HepG2 (cell line): ENCODE data around the gene AGRP. TPM values are rescaled to one million over a fixed set of nuclear protein-coding genes. Genes with fewer than 3 reads are reported as not detected.

Experiments used
- MTA1 ChIP-seq: sonication (generic); formaldehyde crosslinking; IDR thresholded peaks from 2 replicates; pipeline ENCODE4 v1.4.0; 2020; ENCODE audit warnings: missing genetic modification reagents, mild to moderate bottlenecking, borderline replicate concordance
- NKX3-1 ChIP-seq: sonication (generic); formaldehyde crosslinking; IDR thresholded peaks from 2 replicates; pipeline ENCODE4 v1.5.0; 2020; ENCODE audit warnings: missing genetic modification reagents
- RARA ChIP-seq: IDR thresholded peaks from 2 replicates; pipeline ENCODE4 v1.6.1; 2016; ENCODE audit warnings: missing genetic modification reagents, missing compliant biosample characterization
- SAFB2 ChIP-seq: sonication (generic); formaldehyde crosslinking; IDR thresholded peaks from 2 replicates; pipeline ENCODE4 v1.5.1; 2020; ENCODE audit warnings: missing genetic modification reagents, low read depth, mild to moderate bottlenecking, borderline replicate concordance
- TMF1 ChIP-seq: sonication (generic); formaldehyde crosslinking; IDR thresholded peaks from 2 replicates; pipeline ENCODE4 v1.8.1; 2022; ENCODE audit warnings: low read depth, missing genetic modification reagents
- polyA plus RNA-seq, 8 experiments: library from polyadenylated mRNA; depleted of rRNA in 3 of 8; stranded (reverse) in 7 of 8; unstranded in 1 of 8; fragments of >200 nt; fragmentation: Illumina TruSeq in 4 of 8; extraction: Trizol in 4 of 8; gene quantifications; 2 replicates each; pipeline versions ENCODE4 v1.2.1 to v1.2.3, GENCODE V29; 2011 to 2016; ENCODE audit warnings: low read depth in 4 of 8, missing spikeins in 1 of 8, mixed read lengths in 1 of 8; ENCODE audit not compliant: insufficient read depth in 1 of 8
- total RNA-seq, 5 experiments: library from RNA; depleted of rRNA; stranded (reverse); fragments of >200 nt; fragmentation: Illumina TruSeq; extraction: Trizol; gene quantifications; 2 replicates each; pipeline ENCODE4 v1.2.3, GENCODE V29; 2016; ENCODE audit warnings: low read depth in 1 of 5
- TF ChIP-seq, protein P1 (sequence below): sonication (generic); formaldehyde crosslinking; IDR thresholded peaks from 2 replicates; pipeline ENCODE4 v1.4.0; 2020; ENCODE audit warnings: low read depth, mild to moderate bottlenecking, missing genetic modification reagents
- TF ChIP-seq, protein P2 (sequence below): sonication (generic); formaldehyde crosslinking; conservative IDR thresholded peaks from 2 replicates; pipeline ENCODE4 v1.8.0; 2022; ENCODE audit warnings: mild to moderate bottlenecking, moderate library complexity, missing genetic modification reagents
- TF ChIP-seq, protein P3 (sequence below): sonication (generic); formaldehyde crosslinking; IDR thresholded peaks from 2 replicates; pipeline ENCODE4 v1.4.0; 2020; ENCODE audit warnings: missing genetic modification reagents
- TF ChIP-seq, protein P4 (sequence below), 2 experiments: sonication (generic) in 1 of 2; formaldehyde crosslinking in 1 of 2; IDR thresholded peaks; 2 replicates each; pipeline versions ENCODE4 v1.4.0 to v1.6.1; 2016 to 2020; ENCODE audit warnings: borderline replicate concordance in 1 of 2, low read depth in 1 of 2, mild to moderate bottlenecking in 1 of 2, missing genetic modification reagents in 1 of 2
- TF ChIP-seq, protein P5 (sequence below): sonication (generic); formaldehyde crosslinking; IDR thresholded peaks from 2 replicates; pipeline ENCODE4 v1.4.0; 2020; ENCODE audit warnings: missing genetic modification reagents, borderline replicate concordance

The AGRP gene
- total and polyA plus RNA-seq, 2 of the 13 experiments (the other 11 are each of a cell fraction or from before 2014, with no cell fraction given): not detected

DNA sequence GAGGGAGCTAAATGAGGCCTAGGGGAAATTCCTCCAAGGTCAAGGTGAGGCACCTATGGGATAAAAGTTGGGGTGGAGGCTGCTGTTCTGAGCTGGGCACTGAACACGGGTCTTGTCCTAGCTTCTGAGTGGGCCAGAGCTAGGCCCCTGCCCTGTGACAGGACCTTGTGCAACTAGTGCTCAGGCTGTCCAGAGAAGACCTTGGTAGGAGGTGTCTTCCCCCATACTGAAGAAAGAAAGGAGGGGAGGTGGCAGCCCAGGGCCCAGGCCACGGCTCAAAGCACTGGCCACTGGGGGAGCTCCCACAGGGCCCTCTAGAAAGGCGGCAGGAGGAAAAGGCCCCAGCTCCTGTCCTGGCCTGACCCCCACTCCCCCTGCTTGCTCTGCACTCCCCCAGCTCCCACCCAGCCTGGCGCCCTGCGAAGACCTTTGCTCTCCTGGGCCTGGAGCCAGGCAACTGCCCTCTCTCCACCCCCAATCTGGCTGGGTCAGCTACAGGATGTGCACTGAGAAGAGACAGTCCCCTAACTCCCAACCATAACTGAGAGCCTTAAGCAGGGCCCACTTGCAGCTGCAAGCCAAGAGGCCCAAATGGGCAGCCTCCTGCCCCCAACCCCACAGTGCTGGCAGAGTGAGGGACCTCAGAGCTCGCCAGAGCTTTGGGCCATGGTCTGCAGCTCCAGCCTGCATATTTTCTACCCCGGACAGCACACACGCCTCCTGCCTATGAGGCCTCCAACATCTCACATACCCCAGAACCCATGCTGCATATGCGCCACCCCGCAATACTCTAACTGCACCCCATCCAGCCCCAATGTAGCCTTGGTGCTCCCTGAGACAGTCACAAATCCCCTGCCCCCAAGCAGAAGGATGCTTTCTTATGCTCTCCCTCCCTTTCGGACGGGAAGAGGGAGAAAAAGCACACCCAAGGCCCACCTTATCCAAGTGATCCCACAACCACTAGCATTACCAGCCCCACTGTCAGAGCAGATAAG, 37.1 kb downstream of the AGRP start (continued):
- TF ChIP-seq, protein P1, sequence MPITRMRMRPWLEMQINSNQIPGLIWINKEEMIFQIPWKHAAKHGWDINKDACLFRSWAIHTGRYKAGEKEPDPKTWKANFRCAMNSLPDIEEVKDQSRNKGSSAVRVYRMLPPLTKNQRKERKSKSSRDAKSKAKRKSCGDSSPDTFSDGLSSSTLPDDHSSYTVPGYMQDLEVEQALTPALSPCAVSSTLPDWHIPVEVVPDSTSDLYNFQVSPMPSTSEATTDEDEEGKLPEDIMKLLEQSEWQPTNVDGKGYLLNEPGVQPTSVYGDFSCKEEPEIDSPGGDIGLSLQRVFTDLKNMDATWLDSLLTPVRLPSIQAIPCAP (CRISPR knock-in tag): no peak
- TF ChIP-seq TMF1 (CRISPR knock-in tag): no peak
- TF ChIP-seq NKX3-1: no peak
- TF ChIP-seq SAFB2 (CRISPR knock-in tag): no peak
- peak; percentile 83 for TF ChIP-seq RARA
- TF ChIP-seq, protein P2, sequence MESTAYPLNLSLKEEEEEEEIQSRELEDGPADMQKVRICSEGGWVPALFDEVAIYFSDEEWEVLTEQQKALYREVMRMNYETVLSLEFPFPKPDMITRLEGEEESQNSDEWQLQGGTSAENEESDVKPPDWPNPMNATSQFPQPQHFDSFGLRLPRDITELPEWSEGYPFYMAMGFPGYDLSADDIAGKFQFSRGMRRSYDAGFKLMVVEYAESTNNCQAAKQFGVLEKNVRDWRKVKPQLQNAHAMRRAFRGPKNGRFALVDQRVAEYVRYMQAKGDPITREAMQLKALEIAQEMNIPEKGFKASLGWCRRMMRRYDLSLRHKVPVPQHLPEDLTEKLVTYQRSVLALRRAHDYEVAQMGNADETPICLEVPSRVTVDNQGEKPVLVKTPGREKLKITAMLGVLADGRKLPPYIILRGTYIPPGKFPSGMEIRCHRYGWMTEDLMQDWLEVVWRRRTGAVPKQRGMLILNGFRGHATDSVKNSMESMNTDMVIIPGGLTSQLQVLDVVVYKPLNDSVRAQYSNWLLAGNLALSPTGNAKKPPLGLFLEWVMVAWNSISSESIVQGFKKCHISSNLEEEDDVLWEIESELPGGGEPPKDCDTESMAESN: 0 out of 2 replicates have a peak, but pooled peaks have one; percentile 59
- TF ChIP-seq, protein P3, sequence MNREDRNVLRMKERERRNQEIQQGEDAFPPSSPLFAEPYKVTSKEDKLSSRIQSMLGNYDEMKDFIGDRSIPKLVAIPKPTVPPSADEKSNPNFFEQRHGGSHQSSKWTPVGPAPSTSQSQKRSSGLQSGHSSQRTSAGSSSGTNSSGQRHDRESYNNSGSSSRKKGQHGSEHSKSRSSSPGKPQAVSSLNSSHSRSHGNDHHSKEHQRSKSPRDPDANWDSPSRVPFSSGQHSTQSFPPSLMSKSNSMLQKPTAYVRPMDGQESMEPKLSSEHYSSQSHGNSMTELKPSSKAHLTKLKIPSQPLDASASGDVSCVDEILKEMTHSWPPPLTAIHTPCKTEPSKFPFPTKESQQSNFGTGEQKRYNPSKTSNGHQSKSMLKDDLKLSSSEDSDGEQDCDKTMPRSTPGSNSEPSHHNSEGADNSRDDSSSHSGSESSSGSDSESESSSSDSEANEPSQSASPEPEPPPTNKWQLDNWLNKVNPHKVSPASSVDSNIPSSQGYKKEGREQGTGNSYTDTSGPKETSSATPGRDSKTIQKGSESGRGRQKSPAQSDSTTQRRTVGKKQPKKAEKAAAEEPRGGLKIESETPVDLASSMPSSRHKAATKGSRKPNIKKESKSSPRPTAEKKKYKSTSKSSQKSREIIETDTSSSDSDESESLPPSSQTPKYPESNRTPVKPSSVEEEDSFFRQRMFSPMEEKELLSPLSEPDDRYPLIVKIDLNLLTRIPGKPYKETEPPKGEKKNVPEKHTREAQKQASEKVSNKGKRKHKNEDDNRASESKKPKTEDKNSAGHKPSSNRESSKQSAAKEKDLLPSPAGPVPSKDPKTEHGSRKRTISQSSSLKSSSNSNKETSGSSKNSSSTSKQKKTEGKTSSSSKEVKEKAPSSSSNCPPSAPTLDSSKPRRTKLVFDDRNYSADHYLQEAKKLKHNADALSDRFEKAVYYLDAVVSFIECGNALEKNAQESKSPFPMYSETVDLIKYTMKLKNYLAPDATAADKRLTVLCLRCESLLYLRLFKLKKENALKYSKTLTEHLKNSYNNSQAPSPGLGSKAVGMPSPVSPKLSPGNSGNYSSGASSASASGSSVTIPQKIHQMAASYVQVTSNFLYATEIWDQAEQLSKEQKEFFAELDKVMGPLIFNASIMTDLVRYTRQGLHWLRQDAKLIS (CRISPR knock-in tag): no peak
- TF ChIP-seq, protein P4, sequence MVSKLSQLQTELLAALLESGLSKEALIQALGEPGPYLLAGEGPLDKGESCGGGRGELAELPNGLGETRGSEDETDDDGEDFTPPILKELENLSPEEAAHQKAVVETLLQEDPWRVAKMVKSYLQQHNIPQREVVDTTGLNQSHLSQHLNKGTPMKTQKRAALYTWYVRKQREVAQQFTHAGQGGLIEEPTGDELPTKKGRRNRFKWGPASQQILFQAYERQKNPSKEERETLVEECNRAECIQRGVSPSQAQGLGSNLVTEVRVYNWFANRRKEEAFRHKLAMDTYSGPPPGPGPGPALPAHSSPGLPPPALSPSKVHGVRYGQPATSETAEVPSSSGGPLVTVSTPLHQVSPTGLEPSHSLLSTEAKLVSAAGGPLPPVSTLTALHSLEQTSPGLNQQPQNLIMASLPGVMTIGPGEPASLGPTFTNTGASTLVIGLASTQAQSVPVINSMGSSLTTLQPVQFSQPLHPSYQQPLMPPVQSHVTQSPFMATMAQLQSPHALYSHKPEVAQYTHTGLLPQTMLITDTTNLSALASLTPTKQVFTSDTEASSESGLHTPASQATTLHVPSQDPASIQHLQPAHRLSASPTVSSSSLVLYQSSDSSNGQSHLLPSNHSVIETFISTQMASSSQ (IDR thresholded peaks at IDR 0.05; ENCODE audit: low read depth): no peak
- TF ChIP-seq, protein P4 (CRISPR knock-in tag; IDR thresholded peaks at IDR 0.05; ENCODE audit: borderline replicate concordance): peak; percentile 60; the same call in 1 of the 2 replicates
- TF ChIP-seq, protein P5, sequence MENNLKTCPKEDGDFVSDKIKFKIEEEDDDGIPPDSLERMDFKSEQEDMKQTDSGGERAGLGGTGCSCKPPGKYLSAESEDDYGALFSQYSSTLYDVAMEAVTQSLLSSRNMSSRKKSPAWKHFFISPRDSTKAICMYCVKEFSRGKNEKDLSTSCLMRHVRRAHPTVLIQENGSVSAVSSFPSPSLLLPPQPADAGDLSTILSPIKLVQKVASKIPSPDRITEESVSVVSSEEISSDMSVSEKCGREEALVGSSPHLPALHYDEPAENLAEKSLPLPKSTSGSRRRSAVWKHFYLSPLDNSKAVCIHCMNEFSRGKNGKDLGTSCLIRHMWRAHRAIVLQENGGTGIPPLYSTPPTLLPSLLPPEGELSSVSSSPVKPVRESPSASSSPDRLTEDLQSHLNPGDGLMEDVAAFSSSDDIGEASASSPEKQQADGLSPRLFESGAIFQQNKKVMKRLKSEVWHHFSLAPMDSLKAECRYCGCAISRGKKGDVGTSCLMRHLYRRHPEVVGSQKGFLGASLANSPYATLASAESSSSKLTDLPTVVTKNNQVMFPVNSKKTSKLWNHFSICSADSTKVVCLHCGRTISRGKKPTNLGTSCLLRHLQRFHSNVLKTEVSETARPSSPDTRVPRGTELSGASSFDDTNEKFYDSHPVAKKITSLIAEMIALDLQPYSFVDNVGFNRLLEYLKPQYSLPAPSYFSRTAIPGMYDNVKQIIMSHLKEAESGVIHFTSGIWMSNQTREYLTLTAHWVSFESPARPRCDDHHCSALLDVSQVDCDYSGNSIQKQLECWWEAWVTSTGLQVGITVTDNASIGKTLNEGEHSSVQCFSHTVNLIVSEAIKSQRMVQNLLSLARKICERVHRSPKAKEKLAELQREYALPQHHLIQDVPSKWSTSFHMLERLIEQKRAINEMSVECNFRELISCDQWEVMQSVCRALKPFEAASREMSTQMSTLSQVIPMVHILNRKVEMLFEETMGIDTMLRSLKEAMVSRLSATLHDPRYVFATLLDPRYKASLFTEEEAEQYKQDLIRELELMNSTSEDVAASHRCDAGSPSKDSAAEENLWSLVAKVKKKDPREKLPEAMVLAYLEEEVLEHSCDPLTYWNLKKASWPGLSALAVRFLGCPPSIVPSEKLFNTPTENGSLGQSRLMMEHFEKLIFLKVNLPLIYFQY (CRISPR knock-in tag): peak; percentile 62; the same call in 1 of the 2 replicates
- peak; percentile 78; the same call in 1 of the 2 replicates for TF ChIP-seq MTA1 (CRISPR knock-in tag)
